Measurements from ENCODE around the gene SULT2B1.

SULT2B1 gene

DNA sequence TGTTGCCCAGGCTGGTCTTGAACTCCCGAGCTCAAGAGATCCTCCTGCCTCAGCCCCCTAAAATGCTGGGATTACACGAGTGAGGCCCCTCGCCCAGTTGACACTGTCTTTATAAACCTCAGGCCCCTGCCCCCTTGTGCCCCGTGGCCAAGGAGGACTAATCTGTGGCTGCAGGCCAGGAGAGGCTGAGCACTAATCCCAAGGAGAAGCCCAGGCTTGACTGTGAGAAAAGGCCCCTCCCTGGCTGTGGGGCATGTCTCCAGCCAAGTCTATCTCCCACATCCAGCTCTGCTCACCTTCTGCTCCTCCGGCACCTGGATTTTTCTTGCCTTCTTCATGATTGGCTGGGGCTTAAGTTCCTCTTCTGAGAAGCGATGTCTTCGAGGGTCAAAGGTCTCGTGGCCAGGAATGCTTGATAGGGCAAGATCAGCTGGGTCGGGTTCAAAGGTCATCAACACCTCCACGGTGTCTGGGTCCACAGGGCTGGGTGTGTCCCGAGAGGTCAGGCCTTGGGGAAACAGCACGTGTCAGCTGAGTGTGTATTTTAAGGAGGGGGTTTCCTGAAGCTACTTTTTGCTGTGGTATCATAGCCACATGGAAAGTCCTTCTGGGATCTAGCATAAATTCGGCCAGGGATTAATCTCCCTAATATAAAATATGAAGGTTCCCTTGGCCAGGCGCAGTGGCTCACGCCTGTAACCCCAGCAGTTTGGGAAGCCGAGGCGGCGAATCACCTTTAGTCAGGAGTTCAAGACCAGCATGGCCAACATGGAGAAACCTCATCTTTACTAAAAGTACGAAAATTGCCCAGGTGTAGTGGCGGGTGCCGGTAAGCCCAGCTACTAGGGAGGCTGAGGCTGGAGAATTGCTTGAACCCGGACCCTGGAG lies 81.4 kb downstream of the SULT2B1 start:
- no peak for DNase-seq (ENCODE audit: extremely low read depth in 1 of 2, low read depth in 1 of 2)

DNA sequence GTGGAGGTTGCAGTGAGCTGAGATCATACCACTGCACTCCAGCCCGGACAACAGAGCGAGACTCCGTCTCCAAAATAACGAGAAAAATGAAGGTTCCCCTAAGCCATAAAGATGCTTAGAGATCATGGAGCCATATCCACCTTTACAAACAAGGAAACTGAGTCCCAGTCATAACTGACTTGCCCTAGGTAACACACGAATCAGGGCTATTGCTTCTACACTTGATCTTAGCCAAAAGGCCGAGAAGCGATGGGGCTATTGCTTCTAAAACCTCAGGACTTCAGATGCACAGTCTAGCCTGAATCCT lies 82.0 kb downstream of the SULT2B1 start:
- DNase-seq (ENCODE audit: extremely low read depth in 1 of 2, low read depth in 1 of 2): no peak

DNA sequence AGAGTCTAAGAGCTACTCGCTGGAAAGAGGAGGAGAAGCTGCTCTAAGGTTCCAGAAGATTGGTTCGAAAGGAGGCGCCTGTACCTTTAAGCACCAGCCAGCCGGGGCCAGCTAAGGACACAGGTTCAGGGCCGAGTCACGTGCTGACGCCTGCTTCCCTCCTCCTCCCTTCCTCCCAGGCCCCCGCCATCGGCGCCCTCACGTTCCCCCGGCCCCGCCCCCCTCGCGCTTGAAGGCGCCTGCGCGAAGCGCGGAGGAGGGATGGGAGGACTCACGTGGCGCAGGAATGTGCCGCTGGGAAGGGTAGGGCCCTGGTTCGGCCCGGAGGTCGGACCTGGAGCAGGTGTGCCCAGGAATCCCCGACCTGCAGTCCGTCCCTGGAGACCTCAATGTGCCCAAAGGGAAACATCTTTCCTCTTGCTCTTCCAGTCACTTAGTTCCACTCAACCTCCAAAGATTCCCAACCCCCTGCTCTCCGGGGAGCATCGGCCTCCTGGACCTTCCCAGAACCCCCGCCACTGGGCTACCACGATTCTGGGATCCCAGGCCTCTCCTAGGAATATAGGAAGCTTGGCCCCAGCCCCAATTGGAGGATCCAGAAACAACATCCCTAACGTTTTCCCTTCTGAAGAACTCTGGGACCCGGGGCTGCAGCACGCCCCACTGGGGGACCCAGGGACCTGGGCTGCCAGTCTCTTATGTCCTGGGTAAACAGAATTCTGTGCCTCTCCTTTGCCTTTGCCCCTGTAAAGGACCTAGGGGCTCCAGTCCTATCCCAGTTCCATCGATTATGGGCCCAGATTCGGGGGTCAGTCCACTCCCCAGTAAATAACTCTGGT lies 82.7 kb downstream of the SULT2B1 start:
- DNase-seq (ENCODE audit: extremely low read depth in 1 of 2, low read depth in 1 of 2): peak; percentile 81 to 84

DNA sequence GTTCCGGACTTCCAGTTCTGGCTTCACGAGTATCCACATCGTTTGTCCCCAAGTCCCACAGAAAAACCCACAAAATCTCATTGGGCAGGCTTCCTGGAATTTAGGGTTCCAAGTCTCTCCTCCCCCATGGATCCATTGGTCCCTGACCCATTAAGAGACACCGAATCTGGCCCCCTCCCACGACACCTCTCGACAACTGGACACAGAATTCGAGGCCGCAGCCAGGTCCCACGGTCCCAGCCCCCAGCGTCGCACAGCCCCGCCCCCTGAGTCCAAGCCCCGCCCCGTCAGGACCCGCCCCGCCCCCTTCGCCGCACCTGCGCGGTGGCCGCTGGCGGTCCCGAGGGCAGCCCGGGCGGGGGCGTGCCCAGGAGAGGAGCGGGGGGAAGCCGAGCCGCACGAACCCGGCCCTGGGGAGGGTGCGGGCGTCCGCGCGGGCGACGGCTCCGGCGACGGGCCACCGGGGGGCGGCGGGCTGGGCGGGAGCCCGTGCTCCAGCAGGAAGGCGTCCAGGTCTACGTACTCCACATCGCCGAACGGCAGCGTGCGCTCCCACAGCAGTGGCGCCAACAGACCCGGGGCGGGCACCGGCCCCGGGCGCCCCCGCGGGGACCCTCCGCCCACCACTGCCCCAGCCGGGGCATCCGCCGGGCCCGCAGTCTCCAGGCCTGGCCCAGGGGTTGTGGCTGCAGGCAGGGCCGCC lies 83.4 kb downstream of the SULT2B1 start:
- DNase-seq (ENCODE audit: extremely low read depth in 1 of 2, low read depth in 1 of 2): peak in 1 of 2 donors; percentile 63

DNA sequence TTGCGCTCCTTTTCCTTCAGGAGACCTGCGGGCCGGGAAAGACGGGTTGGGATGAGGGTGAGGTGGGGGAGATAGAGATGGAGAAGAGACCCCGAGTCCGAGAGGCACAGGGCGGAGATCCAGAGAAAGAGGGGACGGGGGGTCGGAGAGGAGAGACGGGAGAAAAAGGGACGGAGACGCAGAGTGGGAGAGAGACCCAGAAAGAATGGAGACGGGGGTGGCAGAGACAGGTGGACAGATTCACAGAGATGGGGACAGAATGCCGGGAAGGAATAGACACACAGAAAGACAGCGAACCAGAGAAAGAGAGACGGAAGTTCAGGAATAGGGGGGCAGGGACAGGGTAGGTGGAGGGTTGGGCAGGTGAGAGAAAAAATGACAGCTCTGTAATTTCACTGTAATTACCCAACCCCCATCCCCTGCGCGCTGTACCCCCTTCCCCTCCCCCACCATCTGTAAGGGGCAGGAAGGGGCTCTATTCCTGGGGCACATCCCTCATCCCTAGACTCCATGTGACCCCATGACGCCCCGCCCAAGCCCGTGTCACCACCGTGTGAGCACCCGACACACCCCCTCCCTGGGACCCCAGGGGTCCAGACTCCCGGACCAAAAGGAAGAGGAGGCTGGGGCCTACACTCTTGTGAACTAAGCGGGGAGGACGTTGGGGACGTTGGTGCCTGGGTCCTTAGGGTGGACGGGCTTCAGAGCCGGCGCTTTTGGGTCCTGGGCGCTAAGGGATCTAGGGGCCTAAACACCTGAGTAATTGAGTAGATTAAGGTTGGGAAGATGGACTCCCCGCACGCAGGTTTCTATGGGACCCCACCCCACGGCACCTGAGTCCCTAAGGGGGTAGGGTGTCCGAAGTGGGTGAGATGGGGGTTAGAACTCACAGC lies 84.2 kb downstream of the SULT2B1 start:
- no peak for DNase-seq (ENCODE audit: extremely low read depth in 1 of 2, low read depth in 1 of 2)

DNA sequence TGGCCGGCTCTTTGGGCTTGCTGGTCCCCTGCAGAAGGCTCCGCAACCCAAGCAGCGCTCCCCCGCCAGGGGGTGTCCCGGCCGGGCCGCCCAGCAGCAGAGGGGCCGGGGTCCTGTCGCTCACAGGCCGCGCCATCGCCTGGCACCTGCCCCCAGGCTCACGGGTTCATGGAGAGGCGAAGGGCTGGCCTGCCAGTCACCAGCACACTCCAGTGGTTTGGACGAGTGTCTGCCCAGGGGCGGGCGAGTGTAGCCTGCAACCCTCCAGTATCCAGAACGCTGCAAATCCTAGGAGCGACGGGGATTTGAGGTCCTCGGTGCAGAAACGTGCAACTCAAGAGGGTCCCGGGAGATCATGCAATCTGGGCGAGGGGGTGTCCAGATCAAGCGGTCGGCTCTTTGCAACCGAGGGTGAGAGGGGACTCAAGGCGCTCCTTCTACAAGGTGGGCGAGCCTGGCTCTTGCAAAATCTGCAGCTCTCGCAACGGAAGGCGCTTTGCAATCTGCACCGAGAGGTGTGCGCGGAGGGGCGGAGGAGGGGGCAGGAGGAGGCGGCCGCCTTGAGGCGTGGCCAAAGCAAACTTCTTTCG lies 85.0 kb downstream of the SULT2B1 start, which contains the start of gene DBP:
Gene DBP, minus strand, starts transcription at position 521 of the 590 bp plus-strand sequence. Its CDS starts 385 bp downstream, at position 136.
- DNase-seq (ENCODE audit: extremely low read depth in 1 of 2, low read depth in 1 of 2): no peak

DNA sequence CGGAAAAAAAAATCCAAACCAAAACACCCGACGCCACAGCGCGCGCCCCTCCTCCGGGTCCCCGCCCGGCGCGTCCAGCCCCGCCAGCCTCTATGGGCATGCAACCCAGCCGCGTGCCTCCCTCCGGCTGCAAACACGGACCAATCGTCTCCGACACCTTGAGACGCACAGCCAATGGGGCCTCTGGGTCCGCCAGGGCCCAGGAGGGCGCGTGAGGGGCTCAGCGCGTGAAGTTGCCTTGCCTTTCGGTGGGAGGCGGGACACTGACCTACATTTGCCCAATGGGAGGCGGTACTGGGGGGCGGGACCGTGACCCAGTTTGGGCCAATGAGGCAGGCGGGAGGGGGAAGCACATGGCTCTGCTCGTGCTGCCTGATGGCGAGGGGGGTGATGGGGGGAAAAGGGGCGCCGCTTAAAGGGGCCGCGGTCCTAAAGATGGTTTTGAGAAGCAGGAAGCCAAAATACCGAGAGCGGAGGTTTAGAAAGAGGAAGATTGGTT lies 85.5 kb downstream of the SULT2B1 start:
- DNase-seq (ENCODE audit: extremely low read depth in 1 of 2, low read depth in 1 of 2): peak; percentile 98 to 99

DNA sequence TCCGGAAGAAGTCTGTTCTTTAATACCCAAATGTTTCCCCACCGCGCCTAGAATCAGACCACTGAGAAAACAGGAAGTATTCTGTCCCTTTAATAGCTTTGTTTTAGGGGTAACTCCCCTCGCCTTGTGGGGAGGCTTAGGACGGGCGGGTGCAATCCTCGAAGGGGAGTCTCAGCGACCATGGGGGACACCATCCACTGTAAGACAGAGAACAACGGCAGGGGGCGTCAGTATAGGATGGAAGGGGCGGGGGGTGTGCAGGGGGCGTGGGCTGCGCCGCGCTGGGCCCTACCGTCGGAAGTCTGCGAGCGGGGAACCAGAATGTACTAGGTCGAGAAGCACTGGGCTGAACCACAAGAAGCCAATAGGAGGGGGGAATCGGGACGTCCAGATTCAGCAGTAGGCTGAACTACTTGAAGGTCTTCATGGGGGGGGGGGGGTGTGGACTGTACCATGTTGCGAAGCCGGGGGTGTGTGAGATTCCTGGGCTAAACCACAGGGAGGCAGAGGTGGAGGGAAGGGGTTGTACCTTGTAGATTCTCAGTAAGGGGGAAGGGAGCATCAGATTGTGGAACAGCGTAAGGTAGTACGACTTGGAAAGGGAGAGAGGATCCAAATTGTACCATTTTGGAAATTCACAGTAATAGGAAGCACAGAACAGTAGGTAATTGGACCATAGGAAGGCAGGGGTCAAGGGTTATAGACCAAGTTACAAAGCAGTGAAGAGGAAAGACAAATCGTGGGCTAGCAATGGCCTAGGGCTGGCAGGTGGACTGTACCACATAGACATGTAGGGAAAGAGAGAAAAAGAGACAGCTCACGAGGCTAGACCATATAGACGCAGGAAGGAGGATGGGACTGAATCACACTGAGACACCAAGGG lies 86.2 kb downstream of the SULT2B1 start:
- peak; percentile 56 to 61 for DNase-seq (ENCODE audit: extremely low read depth in 1 of 2, low read depth in 1 of 2)

DNA sequence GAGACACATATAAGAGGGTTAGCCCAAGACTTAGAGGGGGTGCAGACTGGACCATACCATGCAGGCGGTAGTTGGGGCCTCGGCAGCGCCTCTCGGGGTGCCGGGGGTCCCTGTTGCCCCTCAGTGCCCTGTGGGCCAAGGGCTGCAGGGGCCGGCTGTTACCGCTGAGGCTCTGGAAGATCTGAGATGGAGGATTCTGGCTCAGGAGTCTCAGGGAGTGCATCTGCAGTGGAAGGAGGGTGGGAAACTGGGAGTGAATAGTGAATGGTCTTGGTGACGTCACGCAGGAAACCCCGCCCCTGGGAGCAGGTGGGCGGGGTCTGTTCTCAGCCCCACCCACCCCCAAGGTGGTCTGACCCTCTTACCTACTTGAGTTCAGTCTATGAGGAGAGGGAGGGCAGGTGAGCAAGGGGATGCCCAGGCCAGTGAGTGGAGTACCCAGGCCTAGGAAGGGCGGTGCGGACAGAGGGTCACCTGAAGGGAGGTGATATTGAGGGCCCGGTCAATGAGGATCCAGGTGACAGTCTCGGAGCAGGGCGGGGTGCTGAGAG lies 86.9 kb downstream of the SULT2B1 start:
- no peak for DNase-seq (ENCODE audit: extremely low read depth in 1 of 2, low read depth in 1 of 2)

DNA sequence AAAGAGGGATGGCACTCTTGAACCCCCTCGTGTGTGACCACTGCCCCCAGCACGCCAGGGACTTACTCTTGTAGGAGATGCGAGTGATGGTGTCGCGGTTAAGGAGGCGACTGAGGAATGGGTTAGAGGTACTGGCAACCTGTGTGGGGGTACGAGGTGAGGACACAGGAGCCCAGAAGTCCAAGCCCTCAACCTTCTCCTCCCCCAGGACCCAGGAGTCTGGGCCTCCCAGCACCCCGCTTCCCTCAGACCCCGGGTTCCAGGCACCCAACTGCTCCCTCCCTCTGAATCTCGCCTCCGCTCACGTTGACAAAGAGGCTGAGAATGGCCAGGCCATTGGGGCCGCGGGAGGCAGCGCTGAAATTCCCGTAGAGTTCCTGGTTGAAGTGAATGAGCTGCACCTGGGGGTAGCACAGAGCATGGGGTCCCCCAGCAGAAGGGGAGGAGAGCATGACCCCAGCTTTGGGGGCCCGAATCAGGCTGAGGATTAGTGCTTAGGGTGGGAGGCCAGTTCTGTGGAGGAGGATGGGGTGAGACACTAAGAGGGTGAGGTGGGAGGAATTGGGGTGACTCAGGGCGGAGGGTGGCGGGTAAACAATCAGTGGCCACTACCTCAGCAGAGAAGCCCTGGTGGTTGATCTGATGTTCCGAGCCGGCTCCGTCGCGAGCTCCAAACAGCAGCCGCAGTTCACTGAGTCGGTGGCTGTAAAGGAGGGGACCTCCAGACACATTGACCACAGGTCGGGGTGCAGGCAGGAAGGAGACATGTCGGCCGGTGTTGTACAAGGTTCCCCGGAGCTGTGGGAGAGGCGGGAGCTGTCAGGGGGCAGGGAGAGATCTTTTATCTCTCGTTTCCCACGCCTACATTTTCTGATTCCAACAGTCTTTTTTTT lies 87.8 kb downstream of the SULT2B1 start:
- DNase-seq (ENCODE audit: extremely low read depth in 1 of 2, low read depth in 1 of 2): no peak

DNA sequence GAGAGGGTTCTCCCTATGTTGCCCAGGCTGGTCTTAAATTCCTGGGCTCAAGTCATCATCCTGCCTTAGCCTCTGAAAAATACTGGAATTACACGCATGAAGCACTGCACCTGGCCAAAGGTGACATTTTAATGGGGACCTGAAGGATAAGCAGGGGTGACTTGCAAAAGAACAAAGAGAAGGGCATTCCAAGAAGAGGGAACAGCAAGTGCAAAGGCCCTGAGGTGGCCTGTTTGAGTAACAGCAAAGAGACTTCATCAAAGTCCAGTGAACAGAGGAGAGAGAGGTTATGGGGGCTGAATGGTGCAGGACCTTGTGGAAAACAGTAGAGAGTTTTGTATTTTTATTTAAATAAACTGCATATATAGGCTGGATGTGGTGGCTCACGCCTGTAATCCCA lies 89.9 kb downstream of the SULT2B1 start:
- no peak for DNase-seq (ENCODE audit: extremely low read depth in 1 of 2, low read depth in 1 of 2)

DNA sequence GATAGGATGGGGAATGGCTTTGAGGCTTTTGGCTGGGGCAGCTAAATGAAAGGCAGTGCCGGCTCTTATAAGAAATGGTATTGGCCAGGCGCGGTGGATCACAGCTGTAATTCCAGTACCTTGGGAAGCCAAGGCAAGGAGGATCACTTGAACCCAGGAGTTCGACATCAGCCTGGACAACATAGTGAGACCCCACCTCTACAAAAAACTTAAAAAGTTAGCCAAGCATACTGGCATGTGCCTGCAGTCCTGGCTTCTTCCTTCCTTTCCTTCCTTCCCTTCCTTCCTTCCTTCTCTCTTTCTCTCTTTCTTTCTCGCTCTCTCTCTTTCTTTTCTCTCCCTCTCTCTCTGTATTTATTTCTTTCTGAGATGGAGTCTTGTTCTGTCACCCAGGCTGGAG lies 90.9 kb downstream of the SULT2B1 start:
- DNase-seq (ENCODE audit: extremely low read depth in 1 of 2, low read depth in 1 of 2): no peak

DNA sequence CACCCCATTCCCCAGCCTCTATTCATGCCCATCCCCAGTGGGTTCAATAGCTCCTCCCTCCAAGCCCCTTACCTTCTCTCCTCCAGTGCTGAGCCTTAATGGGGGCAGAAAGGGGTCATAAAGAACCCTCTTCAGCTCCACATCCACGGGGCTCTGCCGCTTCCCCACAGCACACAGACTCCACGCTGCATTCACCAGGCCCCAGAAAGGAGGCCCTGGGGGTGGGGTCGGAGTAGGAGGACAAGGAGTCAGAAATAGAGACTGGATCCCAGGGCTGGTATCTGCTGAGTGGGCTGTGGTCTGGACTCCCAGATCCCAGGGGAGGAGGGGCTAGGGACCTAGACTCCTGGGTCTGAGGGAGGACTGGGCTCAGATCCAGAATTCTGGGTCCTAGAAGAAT lies 92.4 kb downstream of the SULT2B1 start:
- no peak for DNase-seq (ENCODE audit: extremely low read depth in 1 of 2, low read depth in 1 of 2)

DNA sequence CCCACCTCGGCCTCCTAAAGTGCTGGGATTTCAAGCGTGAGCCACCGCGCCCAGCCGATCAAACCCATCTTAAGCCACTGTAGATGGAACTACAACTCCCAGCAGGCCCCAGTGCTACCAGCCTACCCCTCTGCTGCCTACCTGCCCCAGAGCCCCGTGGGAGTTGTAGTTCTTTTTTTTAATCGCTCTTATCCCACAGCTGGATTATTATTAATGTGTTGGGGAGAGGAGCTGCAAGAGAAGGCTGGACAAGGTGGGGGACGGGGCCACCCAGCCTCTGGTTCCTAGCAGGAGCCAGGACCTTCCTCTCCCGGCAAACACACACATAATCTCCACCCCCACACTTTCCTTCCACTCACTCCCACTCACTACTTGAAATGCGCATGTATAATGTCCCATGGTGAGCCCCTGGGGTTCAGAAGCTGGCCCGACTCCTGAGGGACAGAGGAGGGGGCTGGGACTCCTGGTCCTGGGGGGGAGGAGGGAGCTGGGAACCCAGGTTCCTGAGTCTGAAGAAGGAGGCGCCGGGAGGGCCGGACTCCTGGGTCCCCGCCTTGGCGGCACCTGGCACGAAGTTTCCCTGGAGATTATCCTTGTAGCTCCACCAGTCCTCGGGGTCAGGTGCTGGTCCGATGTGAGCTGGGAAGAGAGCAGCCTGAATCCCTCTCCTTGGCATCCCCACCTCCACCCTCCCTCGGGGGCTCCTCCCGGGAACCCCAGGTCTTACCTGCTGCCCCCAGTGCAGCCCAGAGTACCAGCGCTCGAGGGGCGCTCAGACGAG lies 93.1 kb downstream of the SULT2B1 start:
- DNase-seq (ENCODE audit: extremely low read depth in 1 of 2, low read depth in 1 of 2): peak; percentile 46 to 52

DNA sequence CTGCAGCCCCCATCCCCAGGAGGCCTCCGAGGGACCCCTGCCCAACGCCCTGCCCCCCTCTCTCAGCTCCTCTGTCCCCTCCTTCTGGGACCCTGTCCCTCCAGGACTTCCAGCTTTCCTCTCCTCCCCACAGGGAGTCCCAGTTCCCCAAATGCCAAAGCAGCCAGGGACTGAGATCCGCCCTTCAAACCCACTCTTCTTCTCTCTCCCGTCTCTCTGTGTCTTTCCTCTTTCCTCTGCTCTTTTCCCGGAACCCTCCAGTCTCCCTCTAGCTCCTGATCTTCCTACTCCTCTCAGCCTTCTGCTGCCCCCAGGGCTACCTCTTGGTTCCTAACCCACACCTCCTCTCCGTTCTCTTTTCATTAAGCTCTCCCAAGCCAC lies 93.6 kb downstream of the SULT2B1 start:
- DNase-seq (ENCODE audit: extremely low read depth in 1 of 2, low read depth in 1 of 2): no peak

DNA sequence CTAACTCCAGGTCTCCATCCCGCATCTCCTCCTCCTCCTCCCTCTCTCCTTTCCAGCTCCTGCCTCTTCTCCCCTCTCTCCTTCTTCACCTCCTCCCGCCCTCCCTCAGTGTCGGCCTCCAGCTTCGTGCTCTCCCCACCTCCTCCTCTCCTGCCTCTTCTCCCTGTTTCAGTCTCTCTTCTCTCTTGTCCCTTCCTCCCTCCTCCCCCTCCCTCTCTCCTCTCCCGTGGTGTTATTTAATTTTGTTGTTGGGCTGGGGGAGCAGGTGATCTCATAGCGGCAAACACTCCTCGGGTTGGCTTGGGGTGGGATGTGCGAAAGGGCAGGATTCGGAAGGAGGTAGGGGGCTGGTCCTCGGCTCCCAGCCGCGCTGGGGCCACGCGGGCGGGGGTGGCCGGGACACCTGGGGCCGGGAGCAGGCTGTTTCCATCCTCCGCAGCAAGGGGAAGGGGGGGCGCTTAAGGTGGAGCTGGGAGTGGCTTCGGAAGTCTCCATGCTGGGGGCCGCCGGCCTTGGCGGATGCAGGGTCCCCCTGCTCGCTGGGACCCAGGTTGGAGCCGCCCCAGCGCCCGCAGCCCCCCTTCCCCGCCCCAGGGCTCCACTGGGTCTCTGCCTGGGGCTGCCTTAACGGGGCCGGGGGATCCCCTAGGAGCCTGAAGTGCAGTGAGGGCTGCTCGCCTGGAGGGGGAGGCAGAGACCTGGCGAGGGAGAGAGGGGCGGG lies 94.2 kb downstream of the SULT2B1 start, which contains the start of gene CA11:
Gene CA11, minus strand, starts transcription at position 187 of the 721 bp plus-strand sequence. CDS start 555 bp downstream, outside the sequence.
- DNase-seq (ENCODE audit: extremely low read depth in 1 of 2, low read depth in 1 of 2): peak; percentile 82
